A673 (cell line): ENCODE results near the gene ZFHX2. TPM values are rescaled to one million over a fixed set of nuclear protein-coding genes. Genes with fewer than 3 reads are reported as not detected.
A peak's percentile ranks its signal among the peaks of the same experiment; 100 is the strongest.

ENCODE experiments used
- BruUV-seq: library from RNA; stranded (reverse); fragments of 400-500 nt; replicated peaks from 2 replicates; lab custom pipeline; 2021; lab: Mats Ljungman, UMichigan
- CTCF ChIA-PET: fragments of 300-600 bp; sonication (Branson Sonifier 250); formaldehyde crosslinking; loops from one replicate; lab custom pipeline; 2022; ENCODE audit warnings: antibody characterized with exemption; lab: Charles Lee
- POLR2A ChIA-PET: fragments of 300-600 bp; sonication (Branson Sonifier 250); formaldehyde crosslinking; loops from one replicate; lab custom pipeline; 2022; ENCODE audit warnings: antibody characterized with exemption; ENCODE audit not compliant: low non-redundant PET; lab: Charles Lee
- DNase-seq: peaks from one replicate; pipeline ENCODE4 v3.0.0-alpha.2; 2015; ENCODE audit warnings: low spot score
- H3K27ac ChIP-seq: fragments of 200-600 bp; sonication (generic); 2 replicates; pipeline ENCODE4 v1.5.1; 2016; ENCODE audit warnings: mixed run types, low read depth, mild to moderate bottlenecking, mixed read lengths, antibody characterized with exemption, low read length; ENCODE audit not compliant: poor library complexity, severe bottlenecking
- H3K27me3 ChIP-seq: fragments of 200-600 bp; sonication (generic); replicated peaks from 2 replicates; pipeline ENCODE4 v1.6.1; 2017; ENCODE audit warnings: mixed run types, low read depth, mild to moderate bottlenecking, mixed read lengths, antibody characterized with exemption, low read length; ENCODE audit not compliant: insufficient read depth, poor library complexity
- H3K36me3 ChIP-seq: fragments of 200-600 bp; sonication (generic); 2 replicates; pipeline ENCODE4 v1.6.1; 2016; ENCODE audit warnings: mixed run types, mild to moderate bottlenecking, mixed read lengths, antibody characterized with exemption, low read length; ENCODE audit not compliant: insufficient read depth, poor library complexity, severe bottlenecking
- H3K4me1 ChIP-seq: fragments of 200-600 bp; sonication (generic); 2 replicates; pipeline ENCODE4 v1.6.1; 2017; ENCODE audit warnings: mixed run types, mild to moderate bottlenecking, mixed read lengths, antibody characterized with exemption, low read length; ENCODE audit not compliant: insufficient read depth, poor library complexity, severe bottlenecking
- H3K4me3 ChIP-seq: fragments of 200-600 bp; sonication (generic); 2 replicates; pipeline ENCODE4 v1.5.1; 2016; ENCODE audit warnings: low read depth, mixed run types, mild to moderate bottlenecking, mixed read lengths, low read length; ENCODE audit not compliant: poor library complexity, severe bottlenecking
- H3K9me3 ChIP-seq: fragments of 200-600 bp; sonication (generic); 2 replicates; pipeline ENCODE4 v1.6.1; 2016; ENCODE audit warnings: mixed run types, low read depth, mild to moderate bottlenecking, mixed read lengths, antibody characterized with exemption, low read length; ENCODE audit not compliant: poor library complexity, severe bottlenecking
- EZH2 ChIP-seq: fragments of 200-600 bp; sonication (generic); IDR thresholded peaks from 2 replicates; pipeline ENCODE4 v1.6.1; 2017; ENCODE audit warnings: borderline replicate concordance, low read depth, mild to moderate bottlenecking, mixed read lengths, antibody characterized with exemption, low read length; ENCODE audit not compliant: poor library complexity, severe bottlenecking
- intact Hi-C: fragments of 100-400 bp; cut with micrococcal nuclease; formaldehyde crosslinking; loops from one replicate; pipeline ENCODE4 v1.10.0; 2022; ENCODE audit not compliant: unreplicated experiment
- total RNA-seq: library from RNA; stranded (reverse); gene quantifications from 2 replicates; pipeline ENCODE4 v1.2.3, GENCODE V29; 2021
- TF ChIP-seq, protein P1 (sequence below): fragments of 300-800, 200-600 bp; sonication (generic); conservative IDR thresholded peaks from 2 replicates; pipeline ENCODE4 v1.5.1; 2017; ENCODE audit warnings: low read depth, mild to moderate bottlenecking, antibody characterized with exemption, low read length, moderate library complexity, mixed read lengths

ZFHX2 gene
- total RNA-seq, 1 experiment from 2014 or later = 4.8 TPM

DNA sequence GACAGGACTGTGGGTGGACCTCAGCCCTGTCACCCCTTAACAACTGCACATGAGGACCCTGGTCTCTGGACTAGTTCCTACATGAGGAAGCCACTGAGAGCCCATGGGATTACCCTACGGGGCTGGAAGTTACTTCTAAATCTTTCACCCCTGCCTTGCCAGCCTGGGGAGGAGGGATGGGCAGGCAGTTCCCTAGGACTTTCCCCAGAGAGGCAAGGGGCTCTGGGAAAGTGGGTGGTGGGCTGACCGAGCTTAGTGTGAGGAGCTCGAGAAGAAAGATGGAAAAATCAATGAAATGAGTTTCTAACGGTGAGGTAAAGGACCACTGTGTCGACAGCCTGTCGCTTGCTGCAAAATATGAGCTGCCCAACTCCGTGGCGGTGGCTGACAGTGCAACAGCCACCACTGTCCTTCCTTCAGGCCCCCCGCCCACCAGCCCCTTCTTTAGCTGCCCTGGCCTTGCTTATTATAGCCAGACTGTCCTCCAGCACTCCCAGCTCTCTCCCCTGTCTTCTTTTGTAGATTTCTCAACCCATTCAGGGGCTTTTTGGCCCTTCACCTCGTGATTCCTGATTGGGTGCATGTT lies 5.0 kb downstream of the ZFHX2 start:
- Histone ChIP-seq H3K36me3 (no peaks in the 10 kb centered on the region), H3K27me3 (no peaks in the 10 kb centered on the region), H3K27ac (no peak overlapping the region), H3K4me3 (no peak overlapping the region), H3K9me3 (no peaks in the 10 kb centered on the region), H3K4me1 (peaks cover 5% of the 10 kb centered on the region)
- BruUV-seq = no TSS peak
- DNase-seq = no peak
- intact Hi-C loops = no loop called here
- ChIA-PET CTCF (interaction anchor here (0.6 kb wide), 1 partner anchor 48 kb away, joined by 3 read pairs; no protein-coding TSS in a partner anchor), POLR2A (no interaction called here)
- no peak for TF ChIP-seq EZH2
- TF ChIP-seq, protein P1, sequence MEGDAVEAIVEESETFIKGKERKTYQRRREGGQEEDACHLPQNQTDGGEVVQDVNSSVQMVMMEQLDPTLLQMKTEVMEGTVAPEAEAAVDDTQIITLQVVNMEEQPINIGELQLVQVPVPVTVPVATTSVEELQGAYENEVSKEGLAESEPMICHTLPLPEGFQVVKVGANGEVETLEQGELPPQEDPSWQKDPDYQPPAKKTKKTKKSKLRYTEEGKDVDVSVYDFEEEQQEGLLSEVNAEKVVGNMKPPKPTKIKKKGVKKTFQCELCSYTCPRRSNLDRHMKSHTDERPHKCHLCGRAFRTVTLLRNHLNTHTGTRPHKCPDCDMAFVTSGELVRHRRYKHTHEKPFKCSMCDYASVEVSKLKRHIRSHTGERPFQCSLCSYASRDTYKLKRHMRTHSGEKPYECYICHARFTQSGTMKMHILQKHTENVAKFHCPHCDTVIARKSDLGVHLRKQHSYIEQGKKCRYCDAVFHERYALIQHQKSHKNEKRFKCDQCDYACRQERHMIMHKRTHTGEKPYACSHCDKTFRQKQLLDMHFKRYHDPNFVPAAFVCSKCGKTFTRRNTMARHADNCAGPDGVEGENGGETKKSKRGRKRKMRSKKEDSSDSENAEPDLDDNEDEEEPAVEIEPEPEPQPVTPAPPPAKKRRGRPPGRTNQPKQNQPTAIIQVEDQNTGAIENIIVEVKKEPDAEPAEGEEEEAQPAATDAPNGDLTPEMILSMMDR = no peak

DNA sequence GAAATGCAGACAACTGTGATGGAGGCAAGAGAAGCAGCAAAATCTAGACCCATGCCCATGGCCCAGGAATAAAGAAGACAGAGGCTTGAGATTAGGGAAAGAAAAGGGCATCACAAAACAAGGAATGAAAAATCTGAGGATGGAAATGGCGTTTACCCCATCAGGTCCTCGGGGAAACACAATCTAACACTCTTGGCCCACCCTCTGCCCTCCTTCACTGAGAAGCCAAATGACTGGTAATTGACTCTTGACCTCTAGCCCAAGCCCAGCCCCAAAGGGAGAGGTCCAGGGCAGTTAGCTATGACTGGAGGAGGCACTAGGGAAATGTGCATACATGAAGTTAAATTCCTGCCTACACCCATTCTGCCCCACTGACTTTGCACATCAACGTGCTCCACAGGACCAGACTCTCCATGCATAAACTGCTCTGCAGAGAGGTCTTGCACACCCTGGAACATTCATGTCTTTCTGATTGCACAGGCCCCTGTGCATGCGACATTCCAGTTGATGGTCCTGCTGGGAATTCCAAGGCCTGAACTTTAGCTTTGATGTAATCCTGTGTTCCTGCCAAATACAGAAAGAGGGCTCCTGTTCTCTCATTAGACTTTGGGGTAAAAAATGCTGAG lies 5.7 kb downstream of the ZFHX2 start:
- H3K27ac ChIP-seq = no peak overlapping the region
- intact Hi-C loops = no loop called here
- peaks cover 5% of the 10 kb centered on the region for H3K4me1 ChIP-seq
- BruUV-seq = no TSS peak
- ChIA-PET CTCF (no interaction called here), POLR2A (no interaction called here)
- H3K4me3 ChIP-seq = no peak overlapping the region
- TF ChIP-seq, protein P1 = no peak
- TF ChIP-seq EZH2 = no peak
- H3K27me3 ChIP-seq = no peaks in the 10 kb centered on the region
- no peak for DNase-seq
- H3K36me3 ChIP-seq = no peaks in the 10 kb centered on the region
- no peaks in the 10 kb centered on the region for H3K9me3 ChIP-seq

DNA sequence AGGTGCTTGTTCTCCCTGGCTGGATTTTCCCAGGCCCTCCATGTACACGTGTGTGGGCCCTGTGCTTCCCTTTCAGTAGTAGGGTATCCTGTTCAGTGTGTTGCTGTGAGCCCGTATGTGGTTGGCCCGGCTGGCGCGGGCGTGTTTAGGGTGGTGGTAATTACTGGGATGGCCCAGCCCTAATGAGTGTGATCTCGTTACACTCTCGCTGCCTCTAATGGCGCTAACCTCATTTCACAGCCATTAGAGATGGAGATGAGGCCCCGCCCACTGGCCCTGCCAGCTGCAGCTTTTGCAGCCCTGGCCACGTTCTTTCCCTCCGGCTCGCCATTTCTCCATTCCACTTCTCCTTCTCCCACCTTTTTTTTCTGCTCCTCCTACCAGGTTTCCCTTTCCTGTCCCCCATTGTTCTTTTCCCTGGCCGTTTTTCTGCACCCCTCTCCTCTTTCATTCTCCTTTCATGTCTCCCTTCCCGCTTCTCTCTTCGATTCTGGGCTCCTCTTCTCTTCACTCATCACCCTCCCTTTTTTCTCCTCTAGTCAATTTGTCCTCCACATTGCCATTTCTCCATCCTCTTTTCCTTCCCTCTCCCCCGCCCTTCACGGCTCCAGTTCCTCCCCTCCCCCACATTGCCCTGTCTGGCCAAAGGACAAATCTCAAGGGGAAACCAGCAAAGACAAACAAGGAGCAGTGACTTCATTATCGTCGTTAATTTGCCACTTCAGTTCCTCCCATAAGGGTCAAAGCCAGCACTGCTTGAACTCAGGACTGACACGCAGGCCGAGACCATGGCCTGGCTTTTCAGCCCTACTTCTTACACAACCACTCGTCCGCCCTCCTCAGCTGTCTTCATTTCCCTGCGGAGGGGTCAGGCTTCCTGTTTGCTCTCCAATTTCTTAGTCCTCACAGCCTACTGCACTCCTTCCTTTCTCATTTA lies 6.8 kb downstream of the ZFHX2 start:
- intact Hi-C loops = no loop called here
- peak; percentile 55 for DNase-seq
- Histone ChIP-seq H3K27ac (no peak overlapping the region), H3K27me3 (no peaks in the 10 kb centered on the region), H3K4me1 (peaks cover under 1% of the 10 kb centered on the region), H3K4me3 (no peak overlapping the region), H3K36me3 (no peaks in the 10 kb centered on the region), H3K9me3 (no peaks in the 10 kb centered on the region)
- BruUV-seq = no TSS peak
- TF ChIP-seq EZH2 = no peak
- TF ChIP-seq, protein P1 = no peak
- ChIA-PET POLR2A (no interaction called here), CTCF (no interaction called here)
